CD4-positive, alpha-beta T cell treated with Interleukin-15 for 1 hour (primary cell): ENCODE data around the gene LENG1.
A peak's percentile ranks its signal among the peaks of the same experiment; 100 is the strongest.

Experiments used
- DNase-seq: peaks from one replicate; pipeline ENCODE4 v3.0.0-alpha.2; 2020

LENG1 gene

GRCh38 chr19:54137699-54138488, 21.6 kb downstream of the LENG1 start, which contains the start of gene CNOT3:
TSS of gene CNOT3 (plus strand) at chr19:54137762. CDS start at chr19:54142979, 5,217 bp downstream.
- DNase-seq, result no peak

DNA sequence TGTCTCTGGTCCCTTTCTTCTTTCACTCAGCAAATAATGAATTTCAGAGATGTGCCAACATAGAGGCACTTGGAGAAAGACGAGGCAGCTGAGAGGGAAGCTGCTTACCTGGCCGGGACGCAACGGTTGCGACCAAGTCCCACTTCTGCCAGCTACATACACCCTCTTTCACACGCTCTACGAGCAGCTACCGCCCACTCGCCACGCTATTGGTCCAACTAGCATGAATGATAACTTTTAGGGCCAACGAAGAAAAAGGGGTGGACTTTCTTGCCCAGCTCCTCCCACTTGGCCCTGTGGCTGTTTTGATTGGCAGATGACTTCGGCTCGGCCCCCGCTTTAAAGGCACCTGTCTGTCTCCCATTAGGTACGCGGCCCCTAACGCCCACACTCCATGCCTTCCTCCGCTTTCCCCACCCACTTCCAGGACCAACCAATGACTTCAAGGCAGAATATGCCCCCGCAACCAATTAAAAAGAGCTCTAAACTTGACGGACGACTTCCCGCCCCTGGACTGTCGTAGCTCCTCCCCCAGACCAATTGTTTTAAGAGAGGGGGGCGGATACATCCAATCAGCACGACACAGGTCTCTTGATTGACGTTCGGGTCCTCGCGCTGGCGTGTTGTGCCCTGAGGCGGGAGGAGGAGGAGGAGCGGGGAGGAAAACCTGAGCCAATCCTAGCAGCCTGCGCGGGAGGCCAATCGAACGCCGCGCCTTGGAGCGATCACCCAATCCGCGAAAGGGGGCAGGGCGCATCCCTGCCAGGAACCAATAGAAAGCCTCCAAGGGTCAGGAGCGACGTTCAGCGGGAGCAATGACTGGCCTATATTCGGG, 22.4 kb downstream of the LENG1 start:
- peak; percentile 100 for DNase-seq

GRCh38 chr19:54136086-54136863, 23.2 kb downstream of the LENG1 start:
- DNase-seq, result no peak

GRCh38 chr19:54133957-54134590, 25.4 kb downstream of the LENG1 start:
- DNase-seq, result no peak

- no peak for DNase-seq
These were observed 26.1 kb downstream of the LENG1 start for GRCh38 chr19:54133312-54133956.

DNA sequence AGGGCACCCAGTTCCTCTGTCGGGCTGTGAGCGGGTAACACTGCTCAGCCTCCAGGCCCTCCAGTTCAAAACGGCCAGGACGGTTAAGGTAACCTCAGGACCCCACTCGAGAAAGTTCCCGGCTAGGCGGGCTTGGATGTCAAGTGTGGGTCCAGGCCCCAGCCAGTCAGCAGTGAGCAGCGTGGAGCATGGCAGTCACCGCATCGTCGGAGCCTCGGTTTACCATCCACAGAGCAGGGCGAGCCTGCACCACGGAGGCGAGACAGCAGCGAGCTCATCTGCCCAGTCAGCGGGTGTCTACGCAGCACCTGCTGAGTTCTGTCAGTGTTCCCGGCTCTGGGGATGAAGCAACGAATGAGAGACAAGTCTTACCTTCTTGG, 29.9 kb downstream of the LENG1 start:
- no peak for DNase-seq

DNA sequence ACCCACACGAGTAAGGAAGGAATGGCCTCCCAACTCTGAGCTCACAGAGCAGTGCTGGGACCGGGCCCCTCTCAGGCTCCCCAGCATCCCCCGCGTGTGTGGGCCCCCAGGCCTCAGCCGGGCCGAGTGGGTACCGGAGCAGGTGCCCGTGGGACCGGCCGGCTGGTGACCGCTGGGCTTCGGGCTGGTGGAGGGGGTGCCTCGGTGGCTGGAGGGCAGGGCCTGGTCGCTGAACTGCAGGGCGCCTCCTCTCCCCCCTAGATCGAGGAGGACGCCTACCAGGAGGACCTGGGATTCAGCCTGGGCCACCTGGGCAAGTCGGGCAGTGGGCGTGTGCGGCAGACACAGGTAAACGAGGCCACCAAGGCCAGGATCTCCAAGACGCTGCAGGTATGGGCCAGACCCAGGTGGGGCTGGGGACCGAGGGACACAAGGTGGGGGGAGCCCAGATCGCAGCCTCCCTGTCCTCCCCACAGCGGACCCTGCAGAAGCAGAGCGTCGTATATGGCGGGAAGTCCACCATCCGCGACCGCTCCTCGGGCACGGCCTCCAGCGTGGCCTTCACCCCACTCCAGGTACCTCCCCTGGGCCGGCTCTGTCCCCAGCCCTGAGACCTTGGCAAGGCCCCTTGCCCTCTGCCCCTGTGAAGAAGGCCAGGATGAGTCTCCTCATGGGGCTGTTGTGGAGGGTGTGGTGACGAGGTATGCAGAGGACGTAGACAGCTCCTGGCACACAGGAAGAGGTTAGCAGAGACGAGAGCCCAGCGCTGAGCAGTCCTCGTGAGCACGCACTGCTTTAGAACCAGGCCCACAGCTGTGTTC, 30.5 kb downstream of the LENG1 start:
- no peak for DNase-seq

DNA sequence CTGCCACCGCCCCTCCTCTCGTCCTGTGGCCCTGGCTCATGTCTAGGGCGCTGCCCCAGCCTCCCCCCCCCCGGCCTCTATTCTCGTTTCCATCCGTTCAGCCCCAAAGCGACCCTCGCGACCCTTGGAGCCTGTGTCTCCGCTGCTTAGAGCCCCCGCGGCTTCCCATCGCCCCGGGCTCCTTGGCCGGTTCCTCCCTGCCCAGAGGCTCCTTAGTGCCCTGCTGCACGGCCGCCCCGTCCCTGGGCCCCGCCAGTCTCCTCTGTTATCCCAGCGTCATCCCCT, 31.1 kb downstream of the LENG1 start:
- DNase-seq, result no peak

DNA sequence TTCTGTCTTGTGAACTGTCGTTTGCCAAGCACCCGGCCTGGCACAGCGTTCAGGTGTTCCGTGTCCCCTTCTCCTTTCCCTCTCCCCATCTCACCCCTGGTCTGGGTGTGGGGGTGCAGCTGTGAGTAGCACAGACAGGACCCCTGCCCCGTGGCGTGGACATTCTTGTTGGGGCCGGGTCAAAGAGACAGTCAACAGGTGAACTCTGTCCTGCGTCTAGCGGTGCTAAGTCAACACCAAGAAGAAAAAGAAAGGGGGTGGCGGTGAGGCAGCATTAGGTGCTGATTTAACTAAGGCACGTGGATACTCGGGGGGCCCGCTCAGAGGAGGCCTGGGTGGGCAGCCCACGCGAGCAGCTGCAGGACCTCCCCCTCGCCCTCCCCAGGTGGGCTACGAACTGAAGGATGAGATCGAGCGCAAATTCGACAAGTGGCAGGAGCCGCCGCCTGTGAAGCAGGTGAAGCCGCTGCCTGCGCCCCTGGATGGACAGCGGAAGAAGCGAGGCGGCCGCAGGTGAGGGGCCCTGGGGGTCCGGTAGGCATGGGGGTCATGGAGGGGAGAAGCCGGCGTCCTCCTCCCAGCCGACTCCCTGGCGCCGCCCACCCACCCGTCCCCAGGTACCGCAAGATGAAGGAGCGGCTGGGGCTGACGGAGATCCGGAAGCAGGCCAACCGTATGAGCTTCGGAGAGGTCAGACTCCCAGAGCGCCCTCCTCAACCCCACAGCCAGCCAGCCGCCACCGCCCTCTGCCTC, 31.7 kb downstream of the LENG1 start:
- DNase-seq, result no peak

- DNase-seq, result no peak
These were observed 33.8 kb downstream of the LENG1 start for GRCh38 chr19:54125713-54126112.

DNA sequence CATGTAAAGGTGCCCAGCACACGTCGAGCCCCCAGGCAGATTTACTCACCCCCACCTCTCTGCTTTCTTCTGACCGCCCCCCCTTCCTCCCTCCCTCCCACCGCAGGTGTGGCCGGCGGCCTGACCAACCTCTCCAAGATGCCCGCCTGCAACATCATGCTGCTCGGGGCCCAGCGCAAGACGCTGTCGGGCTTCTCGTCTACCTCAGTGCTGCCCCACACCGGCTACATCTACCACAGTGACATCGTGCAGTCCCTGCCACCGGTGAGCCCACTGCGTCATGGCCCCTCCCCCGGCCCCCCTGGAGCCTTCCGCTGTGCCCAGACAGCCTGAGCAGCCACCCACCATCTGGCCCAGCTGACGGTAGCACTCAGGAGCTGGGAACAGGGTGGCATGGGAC, 35.1 kb downstream of the LENG1 start:
- DNase-seq, result no peak

DNA sequence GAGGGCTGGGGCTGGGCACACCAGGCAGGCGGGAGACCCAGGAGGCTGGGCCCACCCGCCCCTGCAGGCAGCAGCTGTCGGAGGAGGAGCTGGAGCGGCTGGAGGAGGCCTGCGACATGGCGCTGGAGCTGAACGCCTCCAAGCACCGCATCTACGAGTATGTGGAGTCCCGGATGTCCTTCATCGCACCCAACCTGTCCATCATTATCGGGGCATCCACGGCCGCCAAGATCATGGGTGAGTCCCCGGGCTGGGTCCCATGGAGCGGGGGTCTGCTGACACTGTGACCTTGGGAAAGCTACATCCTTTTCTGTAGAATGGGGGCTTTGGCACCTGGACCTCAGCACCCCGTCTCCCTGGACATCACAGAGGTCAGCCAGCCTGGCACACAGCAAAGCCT, 35.8 kb downstream of the LENG1 start:
- no peak for DNase-seq

- no peak for DNase-seq
These were observed 38.3 kb downstream of the LENG1 start for GRCh38 chr19:54121259-54121658.

DNA sequence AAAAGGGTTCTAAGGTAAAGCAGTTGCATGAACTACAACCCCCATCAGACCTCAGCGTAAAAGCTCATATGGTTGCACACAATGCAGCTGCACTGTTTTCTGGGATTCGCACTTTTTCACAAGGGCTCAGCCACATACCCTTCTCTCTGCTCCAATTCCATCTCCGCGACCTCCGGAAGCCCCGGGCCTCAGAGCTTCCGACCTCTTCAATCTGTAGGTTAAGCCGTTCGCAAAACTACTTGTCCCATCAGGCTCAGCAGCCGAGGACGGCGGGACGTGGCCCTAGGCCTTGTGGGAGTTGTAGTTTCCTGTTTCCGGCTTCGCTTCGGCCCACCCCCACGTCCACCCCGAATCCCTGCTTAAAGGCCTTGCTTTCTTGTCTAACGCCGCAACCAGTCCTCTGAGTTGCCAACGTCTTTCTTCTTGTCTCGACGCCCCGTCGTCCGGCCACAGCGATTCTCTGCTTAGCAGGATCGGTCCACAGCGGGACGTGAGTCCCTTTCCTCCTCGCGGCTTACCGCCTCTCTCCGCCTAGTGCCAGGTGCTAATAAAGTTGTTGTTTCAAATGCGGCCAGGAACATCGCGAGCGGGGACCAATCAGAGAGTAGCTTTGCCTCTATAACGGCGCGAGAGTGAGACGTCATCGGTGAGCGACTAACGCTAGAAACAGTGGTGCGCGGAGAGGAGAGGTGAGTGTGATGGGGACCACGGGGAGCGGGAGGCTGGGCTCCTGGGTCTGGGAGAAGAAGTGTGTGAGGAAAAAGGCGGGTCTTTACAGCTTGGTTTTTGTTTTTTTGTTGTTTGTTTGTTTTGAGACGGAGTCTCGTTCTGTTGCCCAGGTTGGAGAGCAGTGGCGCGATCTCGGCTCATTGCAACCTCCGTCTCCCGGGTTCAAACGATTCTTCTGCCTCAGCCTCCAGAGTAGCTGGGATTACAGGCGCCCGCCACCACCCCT, 44.1 kb downstream of the LENG1 start, which contains the start of the genes PRPF31 and TFPT:
TSS of gene PRPF31 (plus strand) at position 646 of the 955 bp plus-strand sequence. CDS start 2,525 bp downstream, outside the sequence.
TSS of gene TFPT (minus strand) at position 549 of the 955 bp plus-strand sequence. CDS start at position 161, 388 bp downstream.
- peak; percentile 94 for DNase-seq

DNA sequence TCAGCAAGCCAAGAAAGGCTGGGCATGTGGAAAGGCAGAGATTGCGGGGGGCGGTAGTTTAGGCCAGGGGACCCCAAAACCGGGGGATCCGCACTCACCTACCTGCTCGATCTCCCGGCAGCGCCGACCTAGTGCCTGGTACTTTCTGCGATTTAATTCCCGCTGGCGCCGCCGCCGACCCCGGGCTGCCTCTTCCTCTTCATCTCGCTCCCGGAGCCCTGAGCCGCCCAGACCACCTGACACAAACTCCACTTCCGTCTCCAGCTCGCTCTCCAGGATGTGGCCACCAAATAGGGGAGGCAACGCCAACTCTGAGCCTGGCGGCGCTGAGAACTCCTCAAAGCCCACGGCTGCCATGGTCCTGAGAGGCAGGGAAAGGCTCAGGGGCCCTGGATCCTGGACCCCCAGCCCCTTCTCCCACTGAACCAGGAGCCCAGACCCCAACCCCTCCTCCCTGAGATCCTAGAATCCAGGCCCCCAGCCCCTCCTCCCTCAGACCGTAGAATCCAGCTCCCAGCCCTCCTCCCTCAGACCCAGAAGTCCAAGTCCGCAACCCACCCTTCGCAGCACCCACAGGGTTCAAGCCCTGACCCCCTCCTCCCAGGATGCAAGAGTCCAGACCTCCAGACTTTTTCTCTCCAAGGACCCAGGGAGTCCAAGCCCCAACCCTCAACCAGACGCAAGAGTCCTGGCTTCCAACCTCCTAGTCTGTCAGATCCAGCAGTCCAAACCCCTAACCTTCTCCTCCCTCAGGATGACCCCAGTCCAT, 45.0 kb downstream of the LENG1 start:
- peak; percentile 41 for DNase-seq

- DNase-seq, result no peak
These were observed 49.9 kb downstream of the LENG1 start for GRCh38 chr19:54109651-54110050.

DNA sequence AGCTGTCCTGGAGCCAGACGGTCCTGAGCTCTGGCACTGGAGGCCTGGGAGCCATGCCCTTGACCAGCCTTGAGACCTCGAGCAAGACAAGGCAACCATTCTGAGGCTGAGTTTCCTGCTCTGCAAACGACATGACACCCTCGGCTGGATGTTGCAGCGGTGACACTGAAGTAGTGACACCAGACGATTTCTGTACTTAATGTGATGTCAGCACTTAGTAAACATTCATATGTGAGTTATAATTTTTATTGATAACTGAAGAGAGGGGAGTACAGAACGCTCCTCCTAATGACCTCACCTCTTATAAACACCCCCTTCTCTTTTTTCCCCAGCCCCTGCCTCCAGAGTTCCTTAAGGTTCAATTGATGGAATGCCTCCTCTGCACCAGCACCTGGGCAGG, 51.0 kb downstream of the LENG1 start:
- DNase-seq, result no peak

DNA sequence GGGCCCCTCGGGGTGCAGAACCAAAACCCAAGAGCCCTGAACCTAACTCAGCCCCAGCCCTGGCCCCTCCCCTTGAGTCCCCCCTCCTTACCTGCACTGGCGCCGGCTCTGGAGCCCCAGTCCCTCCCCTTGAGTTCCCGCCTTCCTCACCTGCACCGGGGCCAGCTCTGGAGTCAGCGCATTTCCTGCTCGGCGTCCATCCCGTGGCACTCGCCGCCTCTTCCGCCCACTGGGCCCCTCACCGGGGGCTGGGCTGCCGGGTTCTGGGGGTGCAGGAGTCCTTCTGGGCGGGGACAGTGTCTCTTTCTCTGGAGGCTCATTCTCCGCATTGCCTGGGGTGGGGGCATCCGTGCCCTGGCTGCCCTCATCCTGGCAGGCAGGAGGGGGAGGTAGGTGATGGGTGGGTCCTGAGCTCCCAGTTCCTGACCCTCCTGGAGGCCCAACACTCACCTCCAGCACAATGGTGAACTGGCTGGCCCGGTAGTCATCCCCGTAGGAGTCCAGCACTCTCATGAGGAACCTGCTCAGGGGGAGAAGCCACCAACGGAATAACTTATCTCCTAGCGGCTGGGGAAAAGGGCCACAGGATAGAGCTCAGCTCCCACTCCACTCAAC, 51.5 kb downstream of the LENG1 start:
- no peak for DNase-seq
